ENCODE results near the gene OR1A1.
"Not testable (repeated sequence)": the region's sequence is repeated elsewhere in the genome, so short reads cannot be mapped to it uniquely, and the experiment has no call there.

GRCh38 chr17:3224721-3225352 lies 17.4 kb downstream of the OR1A1 start:
- TF ChIP-seq CTCF, POLR2A (IDR thresholded peaks at IDR 0.05): not testable (repeated sequence)

Data from right lobe of liver (tissue), 4 donors.